Right lobe of liver (tissue), 6 donors: ENCODE data around the gene PCSK4. TPM values are rescaled to one million over a fixed set of nuclear protein-coding genes. Genes with fewer than 3 reads are reported as not detected.

ENCODE experiments used
- ATAC-seq, 4 donors: fragments of 200-7000 bp; cut with Tn5 transposase; one replicate each; pipeline ENCODE4 v1.9.1; 2020; ENCODE audit warnings: mild to moderate bottlenecking in 4 of 4, moderate library complexity in 4 of 4
- DNase-seq, 3 donors: peaks; one replicate each; pipeline ENCODE4 v3.0.0-alpha.2; 2020
- H3K27ac ChIP-seq, 3 donors: fragments of 200-600 bp; one replicate each; pipeline ENCODE4 v1.8.0; 2022
- H3K27me3 ChIP-seq, 2 donors: fragments of 200-600 bp; one replicate each; pipeline ENCODE4 v1.8.0; 2022
- H3K36me3 ChIP-seq, 4 donors: fragments of 200-600 bp; sonication (generic) in 1 of 4; one replicate each; pipeline versions ENCODE4 v1.5.1 to v1.8.0; 2017 to 2022; ENCODE audit warnings: control low read depth in 1 of 4
- H3K4me1 ChIP-seq, 4 donors: fragments of 200-600 bp; sonication (generic) in 1 of 4; one replicate each; pipeline versions ENCODE4 v1.5.1 to v1.8.0; 2017 to 2022; ENCODE audit warnings: control low read depth in 1 of 4
- H3K4me3 ChIP-seq, 3 donors: fragments of 200-600 bp; one replicate each; pipeline ENCODE4 v1.8.0; 2022
- H3K9me3 ChIP-seq, 4 donors: fragments of 200-600 bp; sonication (generic) in 1 of 4; one replicate each; pipeline versions ENCODE4 v1.5.1 to v1.8.0; 2017 to 2022; ENCODE audit warnings: control low read depth in 1 of 4
- POLR2A ChIP-seq: fragments of 450-650 bp; IDR thresholded peaks from one replicate; pipeline ENCODE4 v1.6.1; 2017; ENCODE audit warnings: antibody characterized with exemption, mild to moderate bottlenecking
- WGBS: methylation state at CpG from one replicate; pipeline ENCODE4 v1.1.6; 2018; ENCODE audit warnings: low coverage, low lambda C conversion rate; ENCODE audit not compliant: insufficient coverage; ENCODE audit errors: missing lambda C conversion rate; 5-methylcytosine and 5-hydroxymethylcytosine counted together
- intact Hi-C, 2 donors: fragments of 100-400 bp; cut with DNase I; formaldehyde crosslinking; loops; one replicate each; pipeline versions ENCODE4 v1.11.2 to v1.14.1; 2022
- total RNA-seq, 6 experiments: library from RNA; depleted of rRNA in 2 of 6; stranded (reverse); fragments of >200 nt in 2 of 6; fragmentation: NEBNext Ultra II Directional in 3 of 6; extraction: Animal tissue kit (Norgen Biotek cat#: 25700) in 3 of 6; gene quantifications; one replicate each; pipeline versions ENCODE4 v1.1.0 to v1.2.4, GENCODE V29; 2016 to 2023
- TF ChIP-seq, protein P1 (sequence below), 4 donors: fragments of 200-600 bp in 3 of 4; fragments of 450-650 bp in 1 of 4; IDR thresholded peaks; one replicate each; pipeline versions ENCODE4 v1.5.1 to v1.8.0; 2016 to 2022; ENCODE audit warnings: antibody characterized with exemption in 4 of 4, mild to moderate bottlenecking in 2 of 4
- donor health status: DM: no; HTN: yes; CAD: no.
- donor health status: DM: no; HTN: no; CAD: no.
- donor health status: DM: no; HTN: no; CAD: no.
- donor health status: DM: no; HTN: yes; CAD: no.
- donor health status: DM: no; HTN: yes; CAD: no.

Gene PCSK4
- total RNA-seq, 6 experiments from 2014 or later: 2.0 to 8.0 (median 3.6) TPM

DNA sequence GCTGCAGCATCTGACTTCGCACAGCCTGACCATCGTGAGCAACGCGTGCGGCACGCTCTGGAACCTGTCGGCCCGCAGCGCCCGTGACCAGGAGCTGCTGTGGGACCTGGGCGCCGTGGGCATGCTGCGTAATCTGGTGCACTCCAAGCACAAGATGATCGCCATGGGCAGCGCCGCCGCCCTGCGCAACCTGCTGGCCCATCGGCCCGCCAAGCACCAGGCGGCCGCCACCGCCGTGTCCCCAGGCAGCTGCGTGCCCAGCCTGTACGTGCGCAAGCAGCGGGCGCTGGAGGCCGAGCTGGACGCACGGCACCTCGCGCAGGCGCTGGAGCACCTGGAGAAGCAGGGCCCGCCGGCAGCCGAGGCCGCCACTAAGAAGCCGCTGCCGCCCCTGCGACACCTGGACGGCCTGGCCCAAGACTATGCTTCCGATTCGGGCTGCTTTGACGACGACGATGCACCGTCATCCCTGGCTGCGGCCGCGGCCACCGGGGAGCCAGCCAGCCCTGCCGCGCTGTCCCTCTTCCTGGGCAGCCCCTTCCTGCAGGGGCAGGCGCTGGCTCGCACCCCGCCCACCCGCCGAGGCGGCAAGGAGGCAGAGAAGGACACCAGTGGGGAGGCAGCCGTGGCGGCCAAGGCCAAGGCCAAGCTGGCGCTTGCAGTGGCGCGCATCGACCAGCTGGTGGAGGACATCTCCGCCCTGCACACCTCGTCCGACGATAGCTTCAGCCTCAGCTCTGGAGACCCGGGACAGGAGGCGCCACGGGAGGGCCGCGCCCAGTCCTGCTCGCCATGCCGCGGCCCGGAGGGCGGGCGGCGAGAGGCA lies 24.7 kb downstream of the PCSK4 start:
- H3K4me1 ChIP-seq: peaks cover 0 to 38% (median 5%) of the 10 kb centered on the region in 4 donors
- no peaks in the 10 kb centered on the region for H3K36me3 ChIP-seq
- intact Hi-C loops: no loop called here

DNA sequence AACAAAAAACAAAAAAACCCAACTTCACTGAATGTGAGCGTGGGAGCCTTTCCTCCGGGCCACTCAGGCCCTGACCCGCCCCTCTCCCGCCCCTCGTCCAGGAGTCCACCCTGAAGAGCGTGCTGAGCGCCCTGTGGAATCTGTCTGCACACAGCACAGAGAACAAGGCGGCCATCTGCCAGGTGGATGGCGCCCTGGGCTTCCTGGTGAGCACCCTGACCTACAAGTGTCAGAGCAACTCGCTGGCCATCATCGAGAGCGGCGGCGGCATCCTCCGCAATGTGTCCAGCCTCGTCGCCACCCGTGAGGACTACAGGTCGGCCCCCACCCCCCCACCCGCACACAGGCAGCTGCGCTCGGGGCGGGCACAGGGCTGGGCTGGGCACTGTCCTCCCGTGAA lies 28.3 kb downstream of the PCSK4 start:
- ATAC-seq (no peak), DNase-seq (peak in 1 of 3 donors; percentile 48)
- 100% methylated on average over 1 of the region's 24 CpGs for WGBS
- TF ChIP-seq POLR2A: no peak
- TF ChIP-seq, protein P1, sequence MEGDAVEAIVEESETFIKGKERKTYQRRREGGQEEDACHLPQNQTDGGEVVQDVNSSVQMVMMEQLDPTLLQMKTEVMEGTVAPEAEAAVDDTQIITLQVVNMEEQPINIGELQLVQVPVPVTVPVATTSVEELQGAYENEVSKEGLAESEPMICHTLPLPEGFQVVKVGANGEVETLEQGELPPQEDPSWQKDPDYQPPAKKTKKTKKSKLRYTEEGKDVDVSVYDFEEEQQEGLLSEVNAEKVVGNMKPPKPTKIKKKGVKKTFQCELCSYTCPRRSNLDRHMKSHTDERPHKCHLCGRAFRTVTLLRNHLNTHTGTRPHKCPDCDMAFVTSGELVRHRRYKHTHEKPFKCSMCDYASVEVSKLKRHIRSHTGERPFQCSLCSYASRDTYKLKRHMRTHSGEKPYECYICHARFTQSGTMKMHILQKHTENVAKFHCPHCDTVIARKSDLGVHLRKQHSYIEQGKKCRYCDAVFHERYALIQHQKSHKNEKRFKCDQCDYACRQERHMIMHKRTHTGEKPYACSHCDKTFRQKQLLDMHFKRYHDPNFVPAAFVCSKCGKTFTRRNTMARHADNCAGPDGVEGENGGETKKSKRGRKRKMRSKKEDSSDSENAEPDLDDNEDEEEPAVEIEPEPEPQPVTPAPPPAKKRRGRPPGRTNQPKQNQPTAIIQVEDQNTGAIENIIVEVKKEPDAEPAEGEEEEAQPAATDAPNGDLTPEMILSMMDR (IDR thresholded peaks at IDR 0.05): no peak
- intact Hi-C loops: no loop called here
- no peak overlapping the region for H3K4me3 ChIP-seq
- peaks cover 0 to 10% (median 0%) of the 10 kb centered on the region in 4 donors for H3K4me1 ChIP-seq
- no peaks in the 10 kb centered on the region for H3K9me3 ChIP-seq
- no peak overlapping the region for H3K27ac ChIP-seq
- no peaks in the 10 kb centered on the region for H3K36me3 ChIP-seq
- H3K27me3 ChIP-seq: peaks cover 0 to 5% of the 10 kb centered on the region in 2 donors

More for the DNA sequence above, 24.7 kb downstream of the PCSK4 start:
- TF ChIP-seq POLR2A: no peak
- TF ChIP-seq, protein P1 (IDR thresholded peaks at IDR 0.05): peak; percentile 35 to 67 (median 48)
- no peak overlapping the region for H3K4me3 ChIP-seq
- peak; percentile 58 to 77 (median 67) for ATAC-seq
- peaks cover 0 to 27% of the 10 kb centered on the region in 2 donors for H3K27me3 ChIP-seq
- H3K27ac ChIP-seq: no peak overlapping the region
- WGBS: 58% methylated on average over 16 of the region's 83 CpGs
- no peaks in the 10 kb centered on the region for H3K9me3 ChIP-seq
- DNase-seq: peak in 2 of 3 donors; percentile 67

DNA sequence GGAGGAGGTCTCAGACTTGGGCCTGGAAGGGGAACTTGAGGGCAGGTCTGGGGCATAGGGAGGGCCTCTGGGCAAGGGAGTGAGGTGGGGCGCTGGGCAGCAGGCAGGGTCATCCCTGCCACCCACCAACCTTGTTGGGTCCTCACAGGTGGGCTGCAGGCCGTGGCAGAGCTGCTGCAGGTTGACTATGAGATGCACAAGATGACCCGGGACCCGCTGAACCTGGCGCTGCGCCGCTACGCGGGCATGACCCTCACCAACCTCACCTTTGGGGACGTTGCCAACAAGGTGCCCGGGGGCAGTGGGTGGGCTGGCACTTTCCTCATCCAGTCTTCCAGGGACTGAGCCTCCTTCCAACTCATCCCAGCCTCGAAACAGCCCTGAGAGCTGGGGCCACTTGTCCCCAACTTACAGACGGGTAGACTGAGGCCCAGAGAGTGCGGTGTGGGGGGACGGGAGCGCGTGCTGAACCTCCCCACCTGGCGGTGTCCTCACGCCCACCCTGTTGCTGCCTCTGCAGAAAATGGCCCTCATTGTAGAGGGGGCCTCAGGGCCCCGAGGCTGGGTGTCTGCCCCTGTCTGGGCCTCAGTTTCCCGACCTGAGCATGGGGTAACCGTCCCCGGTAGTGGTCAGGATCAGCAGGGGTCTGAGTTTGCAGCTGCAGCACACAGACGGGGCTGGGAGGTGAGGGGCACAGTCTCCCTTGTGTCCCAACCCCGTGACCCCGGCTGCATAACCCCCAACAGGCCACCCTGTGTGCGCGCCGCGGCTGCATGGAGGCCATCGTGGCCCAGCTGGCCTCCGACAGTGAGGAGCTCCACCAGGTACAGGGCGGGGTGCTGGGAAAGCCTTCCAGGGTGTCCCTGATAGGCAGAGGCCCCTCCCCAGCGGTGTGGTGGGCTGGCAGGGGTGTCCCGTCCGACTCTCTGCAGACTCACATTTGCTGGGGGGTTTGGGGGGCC lies 29.8 kb downstream of the PCSK4 start:
- no peak for ATAC-seq
- no CpG with 5 or more reads among the region's 36 CpGs for WGBS
- intact Hi-C loops: no loop called here

DNA sequence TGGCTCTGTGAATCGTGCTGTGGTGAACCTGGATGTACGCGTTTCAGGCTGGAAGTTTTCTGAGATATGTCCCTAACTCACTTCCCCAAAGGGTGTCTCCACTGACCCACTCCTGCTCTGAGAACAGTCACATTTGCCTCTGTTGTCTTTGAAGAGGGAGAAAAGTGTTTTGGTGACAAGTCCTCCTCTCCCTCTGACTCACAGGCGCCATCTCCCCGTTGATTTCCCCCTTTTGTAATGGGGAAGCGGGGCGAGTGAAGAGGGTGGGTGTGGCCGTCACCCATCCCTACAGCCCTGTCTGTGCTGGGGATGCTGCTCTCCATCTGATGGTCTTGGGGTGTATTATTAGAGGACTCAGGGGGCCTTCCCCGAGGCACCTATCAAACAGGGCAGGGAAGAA lies 30.7 kb downstream of the PCSK4 start:
- intact Hi-C loops: loop anchor here in 1 of 2 donors (10.0 kb wide), 1 partner anchor 55 kb away; the partner anchor contains the start of gene ADAMTSL5
- no peak for TF ChIP-seq POLR2A
- TF ChIP-seq, protein P1 (IDR thresholded peaks at IDR 0.05): no peak
- Histone ChIP-seq H3K27me3 (peaks cover 0 to 12% of the 10 kb centered on the region in 2 donors), H3K27ac (no peak overlapping the region), H3K4me1 (no peaks in the 10 kb centered on the region), H3K36me3 (no peaks in the 10 kb centered on the region), H3K9me3 (no peaks in the 10 kb centered on the region), H3K4me3 (no peak overlapping the region)
- DNase-seq: no peak
- 65% methylated on average over 6 of the region's 9 CpGs for WGBS
- ATAC-seq: no peak

More for the DNA sequence above, 29.8 kb downstream of the PCSK4 start:
- Histone ChIP-seq H3K27me3 (peaks cover 0 to 12% of the 10 kb centered on the region in 2 donors), H3K9me3 (no peaks in the 10 kb centered on the region), H3K27ac (no peak overlapping the region), H3K36me3 (no peaks in the 10 kb centered on the region), H3K4me3 (no peak overlapping the region), H3K4me1 (no peaks in the 10 kb centered on the region)
- TF ChIP-seq POLR2A: no peak
- TF ChIP-seq, protein P1 (IDR thresholded peaks at IDR 0.05): no peak
- peak in 1 of 3 donors; percentile 48 for DNase-seq
